NCI-H2029 treated with DMSO at 0.1 percent for 48 hours (cell line): ENCODE data around the gene METTL25.
"Not testable (repeated sequence)": the region's sequence is repeated elsewhere in the genome, so short reads cannot be mapped to it uniquely, and the experiment has no call there.

Source experiments
- DNase-seq: peaks from one replicate; lab custom pipeline; 2025; lab: John Stamatoyannopoulos, UW

The METTL25 gene, protein sequence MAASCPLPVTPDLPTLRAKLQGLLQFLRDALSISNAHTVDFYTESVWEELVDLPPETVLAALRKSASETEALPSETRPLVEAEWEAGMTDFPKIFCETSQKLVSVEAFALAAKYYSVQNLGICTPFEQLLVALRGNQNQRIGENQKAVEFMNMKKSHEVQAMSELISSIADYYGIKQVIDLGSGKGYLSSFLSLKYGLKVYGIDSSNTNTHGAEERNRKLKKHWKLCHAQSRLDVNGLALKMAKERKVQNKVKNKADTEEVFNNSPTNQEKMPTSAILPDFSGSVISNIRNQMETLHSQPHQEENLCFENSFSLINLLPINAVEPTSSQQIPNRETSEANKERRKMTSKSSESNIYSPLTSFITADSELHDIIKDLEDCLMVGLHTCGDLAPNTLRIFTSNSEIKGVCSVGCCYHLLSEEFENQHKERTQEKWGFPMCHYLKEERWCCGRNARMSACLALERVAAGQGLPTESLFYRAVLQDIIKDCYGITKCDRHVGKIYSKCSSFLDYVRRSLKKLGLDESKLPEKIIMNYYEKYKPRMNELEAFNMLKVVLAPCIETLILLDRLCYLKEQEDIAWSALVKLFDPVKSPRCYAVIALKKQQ

DNA sequence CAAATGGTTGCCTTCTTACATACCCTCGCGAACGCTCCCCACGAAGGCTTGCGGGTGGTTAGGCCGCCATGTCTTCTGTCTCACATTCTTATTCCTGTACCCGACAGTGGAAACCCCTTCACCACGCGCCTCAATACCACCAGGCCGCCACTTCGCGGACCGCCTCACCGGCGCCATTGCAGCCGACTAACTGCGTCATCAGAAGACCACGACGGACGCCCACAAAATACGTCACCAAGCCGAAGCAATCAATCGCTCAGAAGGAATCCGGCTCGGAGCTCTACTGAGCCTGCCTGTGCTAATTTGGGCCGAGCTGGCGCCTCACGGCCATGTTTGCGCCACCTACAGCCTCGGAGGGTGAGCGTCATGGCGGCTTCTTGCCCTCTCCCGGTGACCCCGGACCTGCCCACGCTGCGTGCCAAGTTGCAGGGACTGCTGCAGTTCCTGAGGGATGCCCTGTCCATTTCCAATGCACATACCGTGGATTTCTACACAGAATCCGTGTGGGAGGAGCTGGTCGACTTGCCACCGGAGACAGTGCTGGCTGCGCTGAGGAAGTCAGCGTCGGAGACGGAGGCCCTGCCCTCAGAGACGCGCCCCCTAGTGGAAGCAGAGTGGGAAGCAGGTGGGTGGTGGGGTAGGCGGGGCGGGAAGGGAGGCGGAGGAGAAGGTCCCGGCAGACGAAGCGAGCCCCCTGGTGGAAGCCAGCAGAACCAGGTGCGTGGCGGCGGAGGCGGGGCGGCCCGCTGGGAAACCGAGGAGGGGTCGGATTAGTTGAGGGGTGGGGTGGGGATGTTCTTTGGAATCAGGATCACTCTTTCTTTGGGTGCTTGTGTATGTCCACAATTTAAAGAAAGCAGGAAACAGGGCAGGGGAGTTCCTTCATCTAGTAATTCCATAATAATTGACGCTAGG, at the start of gene METTL25, which contains the start of gene CCDC59:
Gene METTL25, plus strand, starts transcription at position 330 of the 915 bp plus-strand sequence. Its CDS starts 37 bp downstream, at position 367.
Gene CCDC59, minus strand, starts transcription at position 188 of the 915 bp plus-strand sequence. Its CDS starts 11 bp downstream, at position 177.
- DNase-seq, result peak; percentile 91

DNA sequence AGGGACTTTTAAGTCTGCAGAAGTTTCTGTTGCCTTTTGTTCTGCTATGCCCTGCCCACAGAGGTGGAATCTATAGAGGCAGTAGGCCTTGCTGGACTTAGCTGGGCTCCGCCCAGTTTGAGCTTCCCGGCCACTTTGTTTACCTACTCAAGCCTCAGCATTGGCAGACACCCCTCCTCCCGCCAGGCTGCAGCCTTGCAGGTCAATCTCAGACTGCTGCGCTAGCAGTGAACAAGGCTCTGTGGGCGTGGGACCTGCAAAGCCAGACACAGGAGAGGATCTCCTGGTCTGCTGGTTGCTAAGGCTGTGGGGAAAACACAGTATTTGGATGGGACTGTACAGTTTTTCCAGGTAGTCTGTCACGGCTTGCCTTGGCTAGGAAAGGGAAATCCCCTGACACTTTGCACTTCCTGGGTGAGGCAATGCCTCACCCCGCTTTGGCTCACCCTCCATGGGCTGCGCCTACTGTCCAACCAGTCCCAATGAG, 43.9 kb upstream of the METTL25 start:
- DNase-seq, result no peak

DNA sequence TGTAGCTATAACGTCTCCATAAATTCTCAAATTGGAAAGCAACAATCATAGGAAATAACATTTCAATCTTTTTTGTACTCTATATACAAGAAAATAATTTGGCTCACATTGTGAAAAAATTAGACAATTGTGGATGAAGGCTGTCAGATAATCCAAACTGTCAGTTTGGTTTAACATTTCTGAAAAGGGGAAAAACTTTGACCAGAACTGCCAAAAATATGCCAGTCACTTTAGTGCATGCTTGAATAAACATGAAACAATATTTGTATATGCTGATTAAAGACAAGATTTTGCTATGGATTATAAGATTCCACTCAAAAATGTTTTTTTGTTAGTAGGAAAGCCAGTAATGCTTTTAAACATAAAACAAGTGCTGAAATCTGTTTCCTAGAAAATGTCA, 39.1 kb upstream of the METTL25 start:
- no peak for DNase-seq

DNA sequence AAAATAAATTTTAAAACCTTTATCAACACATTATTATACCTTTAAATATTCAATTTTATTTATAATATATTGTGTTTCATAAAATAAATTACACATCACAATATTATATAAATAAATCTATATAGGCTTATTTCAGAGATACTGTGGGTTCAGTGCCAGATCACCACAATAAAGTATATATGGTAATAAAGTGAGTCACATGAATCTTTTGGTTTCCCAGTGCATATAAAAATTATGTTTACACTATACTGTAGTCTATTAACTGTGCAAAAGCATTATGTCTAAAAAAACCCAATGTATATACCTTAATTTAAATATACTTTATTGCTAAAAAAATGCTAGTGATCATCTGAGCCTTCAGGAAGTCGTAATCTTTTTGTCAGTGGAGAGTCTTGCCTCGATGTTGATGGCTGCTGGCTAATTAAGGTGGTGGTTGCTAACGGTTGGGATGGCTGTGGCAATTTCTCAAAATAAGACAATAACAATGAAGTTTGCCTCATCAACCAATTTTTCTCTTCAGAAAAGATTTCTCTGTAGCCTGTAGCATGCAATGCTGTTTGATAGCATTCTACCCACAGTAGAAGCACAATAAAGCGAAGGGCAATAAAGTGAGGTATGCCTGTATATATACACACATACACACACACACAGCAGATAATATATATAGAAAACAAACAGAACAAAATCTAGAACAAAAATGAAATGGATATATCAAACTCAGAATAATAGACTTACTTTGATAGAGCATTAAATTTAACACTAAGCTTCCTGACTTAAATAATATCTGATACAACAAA, 32.6 kb upstream of the METTL25 start:
- DNase-seq, result no peak

DNA sequence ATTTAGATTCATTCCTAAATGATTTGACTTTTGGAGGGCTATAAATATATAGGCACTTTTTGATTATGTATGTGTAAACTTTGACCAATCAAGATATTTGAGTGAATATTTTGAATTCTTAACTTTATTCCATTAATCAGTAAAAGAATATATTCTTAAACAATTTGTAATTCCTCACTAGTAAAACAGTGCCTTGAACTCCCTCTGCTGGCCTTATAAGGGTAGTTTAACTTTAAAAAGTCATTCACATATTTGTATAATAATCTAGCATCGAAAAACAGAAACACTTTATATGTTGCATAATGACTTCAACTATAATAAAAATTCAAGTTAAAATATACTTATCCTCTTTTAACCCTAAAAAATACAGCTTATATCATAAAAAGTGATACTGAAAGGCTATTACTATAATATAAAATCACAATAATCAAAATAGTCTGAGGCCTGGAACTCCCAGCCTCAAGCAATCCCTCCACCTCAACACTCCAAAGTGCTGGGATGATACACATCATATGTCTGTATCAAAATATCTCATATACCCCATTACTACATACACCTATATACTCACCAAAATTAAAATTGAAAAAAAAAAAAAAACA, 31.3 kb upstream of the METTL25 start:
- DNase-seq, result peak; percentile 14

DNA sequence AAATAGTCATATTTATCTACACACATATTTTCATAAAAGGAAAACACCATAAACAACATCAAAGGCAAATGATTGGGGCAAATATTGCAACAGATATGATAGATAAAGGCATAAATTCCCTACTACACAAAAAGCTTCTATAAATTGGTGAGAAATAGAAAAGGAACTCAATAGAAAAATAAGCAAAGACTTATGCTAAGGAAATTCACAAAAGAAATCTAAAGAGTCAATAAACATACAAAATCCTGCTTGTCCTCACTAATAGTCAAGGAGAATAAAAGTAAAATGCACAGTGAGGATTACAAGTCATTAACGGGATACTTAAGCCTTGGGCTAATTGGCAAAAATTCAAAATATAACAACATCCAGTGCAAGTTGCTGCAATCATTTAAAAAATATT, 30.5 kb upstream of the METTL25 start:
- no peak for DNase-seq

DNA sequence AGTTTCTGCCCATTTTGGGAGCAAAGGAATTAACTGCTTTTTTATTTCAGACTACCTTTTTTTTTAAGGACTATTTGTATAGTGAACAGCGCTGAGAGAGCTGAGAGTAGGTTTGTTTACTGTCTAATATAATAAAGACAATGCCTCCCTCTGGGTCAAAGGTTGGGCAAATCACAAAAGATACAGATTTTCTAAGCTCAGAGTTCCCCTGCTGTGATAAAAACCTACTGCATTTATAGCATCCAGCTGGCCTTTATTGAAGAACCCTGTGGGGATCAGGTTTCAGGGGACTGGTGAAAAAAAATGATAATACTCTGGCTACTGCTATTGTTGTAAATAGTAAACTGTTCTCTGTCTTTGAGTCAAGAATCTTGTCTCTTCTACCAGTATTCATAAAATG, 28.8 kb upstream of the METTL25 start:
- DNase-seq, result peak; percentile 56

DNA sequence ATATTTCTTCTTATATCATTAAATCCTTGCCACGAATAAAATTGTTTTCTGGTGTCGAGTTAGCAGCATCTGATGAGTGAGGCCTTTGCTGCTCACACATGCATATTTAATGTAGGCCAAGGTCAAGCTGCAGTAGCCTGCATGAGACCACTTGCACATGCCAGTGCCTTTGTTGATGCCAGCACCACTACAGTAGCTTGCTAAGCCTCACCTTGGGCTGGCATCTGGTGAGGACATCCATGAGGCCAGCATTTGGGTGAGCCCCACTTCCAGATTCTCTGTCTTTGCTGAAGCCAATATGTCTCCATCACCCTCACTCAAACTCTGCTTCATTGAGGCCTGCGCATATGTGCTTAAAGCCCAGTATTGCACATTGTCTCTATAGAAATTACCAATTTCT, 8.2 kb upstream of the METTL25 start:
- no peak for DNase-seq

DNA sequence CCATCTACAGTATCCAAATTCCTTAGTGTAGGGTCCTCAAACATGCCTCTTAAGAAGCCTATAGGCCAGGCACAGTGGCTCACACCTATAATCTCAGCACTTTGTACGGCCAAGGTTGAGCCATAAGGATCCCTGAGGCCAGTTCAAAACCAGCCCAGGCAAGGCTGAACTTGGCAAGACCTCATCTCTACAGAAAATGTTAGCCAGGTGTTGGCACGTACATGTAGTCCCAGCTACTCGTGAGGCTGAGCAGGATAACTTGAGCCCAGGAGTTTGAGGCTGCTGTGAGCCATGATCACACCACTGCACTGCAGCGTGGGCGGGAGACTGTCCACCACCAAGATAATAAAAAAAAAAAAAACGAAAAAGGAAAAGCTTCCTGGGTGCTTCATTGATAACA, 6.9 kb upstream of the METTL25 start:
- DNase-seq, result no peak

DNA sequence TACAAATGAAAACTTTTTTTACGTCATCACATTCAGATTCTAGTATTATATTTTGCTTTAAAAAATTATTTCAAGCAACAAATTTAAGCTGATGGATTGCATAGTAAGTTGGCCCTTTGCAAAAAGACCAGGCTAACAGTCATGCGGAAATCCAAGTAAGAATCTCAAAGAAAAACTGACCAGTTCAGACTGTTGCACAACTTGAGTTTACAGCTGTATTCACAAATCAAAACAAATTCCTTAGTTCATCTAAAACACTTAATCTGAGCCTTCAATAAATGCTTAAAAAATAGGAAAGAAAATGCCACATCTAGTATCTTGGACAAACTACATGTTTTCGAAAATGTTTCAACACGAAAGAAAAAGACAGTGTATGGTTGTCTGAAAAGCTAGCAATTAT, 989 bp upstream of the METTL25 start:
- no peak for DNase-seq

DNA sequence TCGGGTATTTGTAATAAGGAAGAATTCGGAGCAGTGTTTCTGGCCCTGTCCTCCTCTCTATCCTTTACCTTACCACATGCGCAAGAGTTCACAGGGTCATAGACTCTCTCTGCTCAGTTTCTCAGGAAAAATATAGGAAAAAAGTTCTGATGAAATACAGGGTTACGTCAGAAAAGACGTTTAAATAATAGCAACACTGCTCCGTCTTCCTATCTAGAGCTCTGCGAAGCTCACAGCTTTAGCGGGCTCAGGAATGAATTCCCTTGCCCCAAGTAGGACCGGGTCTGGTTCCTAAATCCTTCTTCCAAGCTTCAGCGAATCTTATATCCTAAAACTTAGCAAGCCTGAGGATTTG, 507 bp upstream of the METTL25 start:
- DNase-seq, result no peak

DNA sequence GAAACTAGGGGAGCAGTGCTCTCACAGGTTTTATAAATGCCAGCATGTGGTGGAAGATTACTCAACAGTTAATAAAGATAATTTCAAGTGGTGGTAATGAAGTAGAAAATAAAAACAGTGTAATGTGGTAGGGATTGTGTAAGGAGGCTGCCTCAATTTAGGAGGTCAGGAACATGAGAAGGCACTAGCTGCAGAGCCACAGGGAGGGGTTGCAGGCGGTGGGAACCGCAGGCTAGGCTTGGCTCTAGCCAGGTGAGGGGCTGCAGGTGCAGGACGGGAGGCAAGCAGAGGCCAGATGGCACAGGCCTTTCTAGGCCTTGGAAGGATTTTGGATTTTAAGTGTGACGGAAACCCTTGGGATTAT, 768 bp downstream of the METTL25 start:
- DNase-seq, result no peak

DNA sequence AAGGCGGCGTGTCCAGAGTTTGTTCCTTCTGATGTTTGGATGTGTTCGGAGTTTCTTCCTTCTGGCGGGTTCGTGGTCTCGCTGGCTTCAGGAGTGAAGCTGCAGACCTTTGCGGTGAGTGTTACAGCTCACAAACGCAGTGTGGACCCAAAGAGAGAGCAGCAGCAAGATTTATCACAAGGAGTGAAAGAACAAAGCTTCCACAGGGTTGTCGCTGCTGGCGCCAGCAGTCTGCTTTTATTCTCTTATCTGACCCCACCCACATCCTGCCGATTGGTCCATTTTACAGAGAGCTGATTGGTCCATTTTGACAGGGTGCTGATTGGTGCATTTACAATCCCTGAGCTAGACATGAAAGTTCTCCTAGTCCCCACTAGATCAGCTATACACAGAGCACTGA, 2.5 kb downstream of the METTL25 start:
- DNase-seq, result not testable (repeated sequence)

DNA sequence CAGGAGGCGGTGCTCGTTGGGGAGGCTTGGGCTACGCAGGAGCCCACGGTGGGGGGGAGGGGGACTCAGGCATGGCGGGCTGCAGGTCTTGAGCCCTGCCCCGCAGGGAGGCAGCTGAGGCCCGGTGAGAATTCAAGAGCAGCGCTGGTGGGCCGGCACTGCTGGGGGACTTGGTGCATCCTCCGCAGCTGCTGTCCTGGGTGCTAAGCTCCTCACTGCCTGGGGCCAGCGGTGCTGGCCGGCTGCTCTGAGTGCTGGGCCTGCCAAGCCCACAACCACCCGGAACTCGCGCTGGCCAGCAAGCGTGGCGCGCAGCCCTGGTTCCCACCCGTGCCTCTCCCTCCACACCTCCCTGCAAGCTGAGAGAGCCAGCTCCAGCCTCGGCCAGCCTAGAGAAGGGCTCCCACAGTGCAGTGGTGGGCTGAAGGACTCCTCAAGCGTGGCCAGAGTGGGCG, 3.2 kb downstream of the METTL25 start:
- DNase-seq, result no peak

DNA sequence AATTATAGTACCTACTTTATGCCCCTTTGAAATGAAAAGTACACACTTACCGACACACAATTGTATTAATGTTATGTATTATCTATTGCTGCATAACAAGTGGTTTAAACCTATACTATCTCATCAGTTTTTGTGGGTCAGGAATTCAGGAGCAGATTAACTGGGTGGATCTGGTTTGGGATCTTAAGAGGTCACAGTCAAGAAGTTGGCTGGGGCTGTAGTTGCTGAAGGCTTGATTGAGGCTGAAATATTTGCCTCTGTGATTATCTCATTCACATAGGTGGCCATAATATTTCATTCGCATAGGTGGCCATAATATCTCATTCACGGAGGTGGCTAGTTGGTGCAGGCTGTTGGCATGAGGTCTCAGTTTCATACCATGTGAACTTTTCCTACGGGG, 5.7 kb downstream of the METTL25 start:
- DNase-seq, result no peak

DNA sequence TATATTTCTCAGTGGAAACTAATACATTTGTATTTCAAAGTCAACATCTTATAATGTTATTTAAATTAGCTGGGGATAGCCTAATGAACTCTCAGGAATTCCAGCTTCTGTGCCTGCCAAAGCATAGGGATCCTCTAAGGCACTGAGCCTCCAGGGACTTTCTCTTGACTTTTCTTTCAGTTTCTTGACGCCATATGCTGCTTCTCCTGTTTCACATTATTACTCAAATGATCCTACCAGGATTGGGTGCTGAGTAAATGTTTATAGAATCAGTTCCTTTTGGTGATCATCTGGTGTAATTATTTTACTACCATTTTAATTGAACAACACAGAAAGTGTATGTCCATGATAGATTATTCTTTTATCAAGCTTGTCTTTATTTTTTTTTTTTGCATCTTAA, 7.9 kb downstream of the METTL25 start:
- no peak for DNase-seq

DNA sequence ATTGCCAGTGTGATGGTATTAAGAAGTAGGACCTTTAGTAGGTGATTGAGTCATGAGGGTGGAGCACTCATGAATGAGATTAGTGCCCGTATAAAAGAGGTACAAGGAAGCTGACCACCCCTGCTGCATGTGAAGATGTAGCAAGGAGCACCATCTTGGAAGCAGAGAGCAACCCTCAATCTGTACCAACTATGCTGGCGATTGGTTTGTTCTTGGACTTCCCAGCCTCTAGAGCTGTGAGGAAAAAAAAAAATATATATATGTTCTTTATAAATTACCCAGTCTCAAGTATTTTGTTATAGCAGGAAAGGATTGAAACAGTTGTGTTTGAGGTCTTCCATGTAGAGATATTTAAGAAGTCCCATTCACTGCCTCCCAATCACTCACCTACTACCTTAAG, 16.9 kb downstream of the METTL25 start:
- DNase-seq, result no peak

DNA sequence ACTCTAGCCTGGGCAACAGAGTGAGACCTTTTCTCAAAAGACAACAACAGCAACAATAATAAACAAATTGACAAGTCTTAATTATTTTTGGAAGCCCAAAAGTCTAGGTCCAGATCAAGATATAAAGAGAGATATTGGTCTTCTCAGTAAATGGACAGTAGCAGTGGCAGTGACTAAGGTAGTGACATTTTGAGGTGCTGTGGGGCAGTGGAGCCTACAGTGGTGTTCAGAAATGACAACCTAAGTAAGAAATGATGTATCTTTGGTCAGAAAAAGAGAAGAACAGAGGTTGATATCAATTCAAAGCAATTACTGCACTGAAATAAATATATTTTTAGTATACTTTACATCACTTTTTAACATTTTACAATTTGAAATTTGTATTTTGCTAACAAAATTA, 20.7 kb downstream of the METTL25 start:
- DNase-seq, result no peak

DNA sequence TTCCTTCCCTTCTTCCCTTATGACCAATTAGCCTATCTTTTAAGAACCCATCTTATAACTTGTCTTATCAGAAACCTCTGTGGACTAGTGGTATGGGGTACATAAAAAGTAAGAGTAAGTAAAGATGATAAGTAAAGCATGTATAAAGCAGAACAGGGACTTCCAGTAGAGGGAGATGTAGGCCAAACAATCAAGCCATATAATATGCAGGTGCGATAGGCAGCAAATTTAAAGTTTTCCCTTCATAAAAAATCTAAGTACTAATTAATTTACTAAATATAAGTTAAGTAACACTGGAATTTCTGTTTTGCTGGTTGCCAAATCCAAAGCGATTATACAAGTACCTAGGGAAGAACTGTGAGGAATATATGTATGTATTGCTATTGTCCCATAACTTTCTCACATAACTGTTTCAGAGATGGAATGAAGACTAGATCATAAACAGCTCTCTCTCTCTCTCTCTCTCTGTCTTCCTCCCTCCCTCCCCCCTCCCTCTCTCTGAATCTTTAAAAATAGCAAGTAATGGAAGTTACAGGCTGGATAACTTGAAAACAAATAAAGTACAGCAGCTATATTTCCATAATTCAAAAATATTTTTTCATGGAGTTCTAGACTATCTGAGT, 25.7 kb downstream of the METTL25 start:
- DNase-seq, result no peak

DNA sequence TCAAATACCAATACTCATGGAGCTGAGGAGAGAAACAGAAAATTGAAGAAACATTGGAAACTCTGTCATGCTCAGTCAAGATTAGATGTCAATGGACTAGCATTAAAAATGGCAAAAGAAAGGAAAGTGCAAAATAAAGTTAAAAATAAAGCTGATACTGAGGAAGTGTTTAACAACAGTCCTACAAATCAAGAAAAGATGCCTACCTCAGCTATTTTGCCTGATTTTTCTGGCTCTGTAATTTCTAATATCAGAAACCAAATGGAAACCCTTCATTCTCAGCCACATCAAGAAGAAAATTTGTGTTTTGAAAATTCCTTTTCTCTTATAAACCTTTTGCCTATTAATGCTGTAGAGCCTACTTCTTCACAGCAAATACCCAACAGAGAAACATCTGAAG, 40.5 kb downstream of the METTL25 start:
- no peak for DNase-seq

DNA sequence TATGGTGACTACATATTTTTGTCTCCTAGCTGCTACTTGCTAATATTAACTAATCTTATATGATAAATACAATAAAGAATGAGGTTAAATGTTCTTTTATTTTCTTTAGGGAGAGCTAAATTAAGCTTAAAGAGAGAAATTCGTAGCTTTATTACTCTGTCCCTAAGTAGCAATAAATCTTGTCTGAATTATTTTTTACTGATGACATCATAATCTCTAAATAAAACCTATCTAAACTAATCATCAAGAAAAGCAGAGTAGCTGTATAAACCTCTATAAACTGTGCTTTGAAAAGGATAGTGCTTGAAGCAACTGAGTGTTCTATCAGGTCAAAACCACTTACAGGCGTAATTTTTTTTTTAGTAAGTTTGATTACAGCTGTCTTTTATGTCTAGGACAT, 42.5 kb downstream of the METTL25 start:
- DNase-seq, result no peak
